ENCODE data around the gene PAWR. TPM values are rescaled to one million over a fixed set of nuclear protein-coding genes. Genes with fewer than 3 reads are reported as not detected.

Gene PAWR
- total and polyA plus RNA-seq, 10 of the 15 experiments (the other 5 are each of a cell fraction or from before 2014, with no cell fraction given), result 8.1 to 70.6 (median 24.2) TPM

GRCh38 chr12:79559591-79559990 lies 131.2 kb downstream of the PAWR start:
- RAD21 ChIA-PET (ENCODE audit: unreplicated experiment), result interaction anchor here (0.7 kb wide), 1 partner anchor 52 kb away, joined by 3 read pairs; no protein-coding TSS in a partner anchor
- POLR2A ChIA-PET, result interaction anchor here (1.6 kb wide), 1 partner anchor 130 kb away, joined by 3 read pairs; no protein-coding TSS in a partner anchor
- CTCF ChIA-PET, result interaction anchor here (2.0 kb wide), 1 partner anchor 12 kb away, joined by 7 read pairs; no protein-coding TSS in a partner anchor
- ATAC-seq (no peak), DNase-seq (ENCODE audit: low read depth, low spot score) (no peak), FAIRE-seq (no peak)
- Histone ChIP-seq H3K9ac (ENCODE audit: control insufficient read depth, insufficient read depth, low read length) (no peak overlapping the region), H3K4me1 (ENCODE audit: control insufficient read depth, insufficient read depth, low read length) (no peaks in the 10 kb centered on the region), H4K20me1 (ENCODE audit: control insufficient read depth, insufficient read depth) (no peaks in the 10 kb centered on the region), H3K4me3 (no peak overlapping the region), H3K27me3 (replicated peaks in 1 of 2; ENCODE audit: control insufficient read depth in 2 of 2, insufficient read depth in 2 of 2, low read length in 1 of 2) (no peaks in the 10 kb centered on the region), H3K79me2 (ENCODE audit: control insufficient read depth, insufficient read depth, low read length) (no peaks in the 10 kb centered on the region), H3K36me3 (ENCODE audit: control insufficient read depth in 2 of 2, insufficient read depth in 2 of 2, low read length in 1 of 2) (no peaks in the 10 kb centered on the region; a peak in 1 of 4 replicates), H2AFZ (ENCODE audit: control insufficient read depth, low read depth, low read length) (no peak overlapping the region), H3K9me3 (replicated peaks; ENCODE audit: control insufficient read depth, insufficient read depth, low read length) (peaks cover 2% of the 10 kb centered on the region; the same call in 1 of the 3 replicates), H3K4me2 (ENCODE audit: control insufficient read depth, insufficient read depth) (no peak overlapping the region), H3K27ac (ENCODE audit: control insufficient read depth, insufficient read depth) (no peak overlapping the region)
- TF ChIP-seq, protein P1, sequence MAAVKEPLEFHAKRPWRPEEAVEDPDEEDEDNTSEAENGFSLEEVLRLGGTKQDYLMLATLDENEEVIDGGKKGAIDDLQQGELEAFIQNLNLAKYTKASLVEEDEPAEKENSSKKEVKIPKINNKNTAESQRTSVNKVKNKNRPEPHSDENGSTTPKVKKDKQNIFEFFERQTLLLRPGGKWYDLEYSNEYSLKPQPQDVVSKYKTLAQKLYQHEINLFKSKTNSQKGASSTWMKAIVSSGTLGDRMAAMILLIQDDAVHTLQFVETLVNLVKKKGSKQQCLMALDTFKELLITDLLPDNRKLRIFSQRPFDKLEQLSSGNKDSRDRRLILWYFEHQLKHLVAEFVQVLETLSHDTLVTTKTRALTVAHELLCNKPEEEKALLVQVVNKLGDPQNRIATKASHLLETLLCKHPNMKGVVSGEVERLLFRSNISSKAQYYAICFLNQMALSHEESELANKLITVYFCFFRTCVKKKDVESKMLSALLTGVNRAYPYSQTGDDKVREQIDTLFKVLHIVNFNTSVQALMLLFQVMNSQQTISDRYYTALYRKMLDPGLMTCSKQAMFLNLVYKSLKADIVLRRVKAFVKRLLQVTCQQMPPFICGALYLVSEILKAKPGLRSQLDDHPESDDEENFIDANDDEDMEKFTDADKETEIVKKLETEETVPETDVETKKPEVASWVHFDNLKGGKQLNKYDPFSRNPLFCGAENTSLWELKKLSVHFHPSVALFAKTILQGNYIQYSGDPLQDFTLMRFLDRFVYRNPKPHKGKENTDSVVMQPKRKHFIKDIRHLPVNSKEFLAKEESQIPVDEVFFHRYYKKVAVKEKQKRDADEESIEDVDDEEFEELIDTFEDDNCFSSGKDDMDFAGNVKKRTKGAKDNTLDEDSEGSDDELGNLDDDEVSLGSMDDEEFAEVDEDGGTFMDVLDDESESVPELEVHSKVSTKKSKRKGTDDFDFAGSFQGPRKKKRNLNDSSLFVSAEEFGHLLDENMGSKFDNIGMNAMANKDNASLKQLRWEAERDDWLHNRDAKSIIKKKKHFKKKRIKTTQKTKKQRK (IDR thresholded peaks at IDR 0.05; ENCODE audit: low read depth, low read length), result no peak
- no peak for TF ChIP-seq MXI1 (IDR thresholded peaks at IDR 0.05; ENCODE audit: low read depth, low read length)
- TF ChIP-seq ZNF274 (IDR thresholded peaks at IDR 0.05; ENCODE audit: insufficient read depth, insufficient read length), result no peak
- no peak for TF ChIP-seq FOS (IDR thresholded peaks at IDR 0.05; ENCODE audit: borderline replicate concordance, extremely low read depth, insufficient read length)
- no peak for TF ChIP-seq ZSCAN29 (IDR thresholded peaks at IDR 0.05)
- TF ChIP-seq SP1 (IDR thresholded peaks at IDR 0.05; ENCODE audit: low read depth, low read length), result no peak
- TF ChIP-seq BCL11A (IDR thresholded peaks at IDR 0.05; ENCODE audit: low read depth, low read length), result no peak
- TF ChIP-seq RUNX3 (IDR thresholded peaks at IDR 0.05; ENCODE audit: low read length), result no peak
- no peak for TF ChIP-seq SUZ12 (IDR thresholded peaks at IDR 0.05; ENCODE audit: unreplicated experiment)
- TF ChIP-seq IKZF2 (IDR thresholded peaks at IDR 0.05), result no peak
- no peak for TF ChIP-seq CREB1 (IDR thresholded peaks at IDR 0.05; ENCODE audit: low read depth)
- no peak for TF ChIP-seq CHD4 (IDR thresholded peaks at IDR 0.05)
- TF ChIP-seq CBX3 (IDR thresholded peaks at IDR 0.05; ENCODE audit: borderline replicate concordance, low read depth), result no peak
- TF ChIP-seq E2F8 (IDR thresholded peaks at IDR 0.05; ENCODE audit: low read depth, partially characterized antibody), result no peak
- TSS peak; percentile 10 for BruUV-seq (replicated peaks)
- intact Hi-C loops (cut with micrococcal nuclease; ENCODE audit: unreplicated experiment) (loop anchor here (5.0 kb wide), 1 partner anchor 628 kb away; no protein-coding TSS in a partner anchor), in situ Hi-C loops (cut with MboI) (loop anchor here (5.0 kb wide), 1 partner anchor 178 kb away; no protein-coding TSS in a partner anchor)
- SMC1A ChIA-PET (ENCODE audit: uncharacterized antibody, unreplicated experiment), result interaction anchor here (1.0 to 1.5 kb wide), 5 partner anchors 8 to 178 kb away, joined by 3 to 4 read pairs (median 3); no protein-coding TSS in a partner anchor
- WGBS (ENCODE audit: insufficient coverage, insufficient replicate concordance, low lambda C conversion rate, missing lambda C conversion rate), result 100% methylated on average over 2 of the region's 2 CpGs
